ENCODE measurements around the gene LTK.

Gene LTK

GRCh38 chr15:41495736-41496599 is 17.7 kb downstream of the LTK start:
- no peak for DNase-seq

- DNase-seq = no peak
Observed at GRCh38 chr15:41494922-41495735, 18.5 kb downstream of the LTK start.

GRCh38 chr15:41494190-41494921 is 19.3 kb downstream of the LTK start:
- DNase-seq = no peak

GRCh38 chr15:41493902-41494189 is 19.8 kb downstream of the LTK start:
- DNase-seq = no peak

GRCh38 chr15:41493205-41493901 is 20.3 kb downstream of the LTK start, which contains the start of gene ITPKA:
Gene ITPKA, plus strand, starts transcription at chr15:41493874. Its CDS starts 54 bp downstream, at chr15:41493928.
- peak; percentile 81 for DNase-seq

GRCh38 chr15:41492597-41493204 is 20.9 kb downstream of the LTK start:
- no peak for DNase-seq

- no peak for DNase-seq
Observed at GRCh38 chr15:41491889-41492288, 21.7 kb downstream of the LTK start.

- no peak for DNase-seq
Observed at GRCh38 chr15:41490355-41490754, 23.3 kb downstream of the LTK start.

GRCh38 chr15:41489641-41490040 is 24.0 kb downstream of the LTK start:
- no peak for DNase-seq

GRCh38 chr15:41487802-41488201 is 25.8 kb downstream of the LTK start:
- DNase-seq = no peak

GRCh38 chr15:41487381-41487780 is 26.2 kb downstream of the LTK start:
- DNase-seq = no peak

GRCh38 chr15:41486286-41486685 is 27.3 kb downstream of the LTK start:
- no peak for DNase-seq

- no peak for DNase-seq
Observed at GRCh38 chr15:41484937-41485625, 28.5 kb downstream of the LTK start.

- no peak for DNase-seq
Observed at GRCh38 chr15:41483519-41483918, 30.1 kb downstream of the LTK start.

GRCh38 chr15:41483115-41483514 is 30.5 kb downstream of the LTK start:
- DNase-seq = no peak

- no peak for DNase-seq
Observed at GRCh38 chr15:41482110-41482877, 31.3 kb downstream of the LTK start.

- no peak for DNase-seq
Observed at GRCh38 chr15:41480396-41481140, 33.1 kb downstream of the LTK start.

GRCh38 chr15:41476416-41477048 is 37.1 kb downstream of the LTK start:
- DNase-seq = no peak

GRCh38 chr15:41474941-41475340 is 38.7 kb downstream of the LTK start:
- DNase-seq = no peak

GRCh38 chr15:41474436-41474835 is 39.2 kb downstream of the LTK start:
- no peak for DNase-seq

Measured in right forelimb (tissue), 1 donor.